Neural crest cell (in vitro differentiated cells): ENCODE results near the gene SCRN3. TPM values are rescaled to one million over a fixed set of nuclear protein-coding genes. Genes with fewer than 3 reads are reported as not detected.

ENCODE experiments used
- DNase-seq: peaks from one replicate; pipeline ENCODE4 v3.0.0; 2021; ENCODE audit warnings: low read depth, mixed read lengths, low spot score
- H3K27ac Mint-ChIP-seq: one replicate; pipeline ENCODE4 v1.8.0; 2021; ENCODE audit warnings: mild to moderate bottlenecking, mixed read lengths; ENCODE audit not compliant: unreplicated experiment
- H3K27me3 Mint-ChIP-seq: 2 replicates; pipeline ENCODE4 v1.8.0; 2021; ENCODE audit warnings: low read depth, mild to moderate bottlenecking, mixed read lengths
- H3K36me3 Mint-ChIP-seq: 2 replicates; pipeline ENCODE4 v1.8.0; 2021; ENCODE audit warnings: low read depth, mild to moderate bottlenecking, mixed read lengths
- H3K4me1 Mint-ChIP-seq: 2 replicates; pipeline ENCODE4 v1.8.0; 2021; ENCODE audit warnings: mixed read lengths
- H3K4me3 Mint-ChIP-seq: one replicate; pipeline ENCODE4 v1.8.0; 2021; ENCODE audit warnings: mild to moderate bottlenecking, mixed read lengths
- H3K9me3 Mint-ChIP-seq: 2 replicates; pipeline ENCODE4 v1.8.0; 2021; ENCODE audit warnings: mixed read lengths
- total RNA-seq: library from RNA; stranded (reverse); gene quantifications from 2 replicates; pipeline ENCODE4 v1.2.1, GENCODE V29; 2021
- TF ChIP-seq, protein P1 (sequence below): fragments of 200-600 bp; sonication (generic); conservative IDR thresholded peaks from 2 replicates; pipeline ENCODE4 v1.5.0; 2021; ENCODE audit warnings: antibody characterized with exemption, mild to moderate bottlenecking

Gene SCRN3
- total RNA-seq, 1 donor from 2014 or later, result 30.9 TPM

- Mint-ChIP-seq H3K27ac (no peak overlapping the region), H3K4me1 (no peaks in the 10 kb centered on the region), H3K36me3 (no peaks in the 10 kb centered on the region), H3K4me3 (no peak overlapping the region), H3K27me3 (no peaks in the 10 kb centered on the region), H3K9me3 (no peaks in the 10 kb centered on the region)
- TF ChIP-seq, protein P1, sequence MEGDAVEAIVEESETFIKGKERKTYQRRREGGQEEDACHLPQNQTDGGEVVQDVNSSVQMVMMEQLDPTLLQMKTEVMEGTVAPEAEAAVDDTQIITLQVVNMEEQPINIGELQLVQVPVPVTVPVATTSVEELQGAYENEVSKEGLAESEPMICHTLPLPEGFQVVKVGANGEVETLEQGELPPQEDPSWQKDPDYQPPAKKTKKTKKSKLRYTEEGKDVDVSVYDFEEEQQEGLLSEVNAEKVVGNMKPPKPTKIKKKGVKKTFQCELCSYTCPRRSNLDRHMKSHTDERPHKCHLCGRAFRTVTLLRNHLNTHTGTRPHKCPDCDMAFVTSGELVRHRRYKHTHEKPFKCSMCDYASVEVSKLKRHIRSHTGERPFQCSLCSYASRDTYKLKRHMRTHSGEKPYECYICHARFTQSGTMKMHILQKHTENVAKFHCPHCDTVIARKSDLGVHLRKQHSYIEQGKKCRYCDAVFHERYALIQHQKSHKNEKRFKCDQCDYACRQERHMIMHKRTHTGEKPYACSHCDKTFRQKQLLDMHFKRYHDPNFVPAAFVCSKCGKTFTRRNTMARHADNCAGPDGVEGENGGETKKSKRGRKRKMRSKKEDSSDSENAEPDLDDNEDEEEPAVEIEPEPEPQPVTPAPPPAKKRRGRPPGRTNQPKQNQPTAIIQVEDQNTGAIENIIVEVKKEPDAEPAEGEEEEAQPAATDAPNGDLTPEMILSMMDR, result no peak
- no peak for DNase-seq
Observed at GRCh38 chr2:174461221-174461620, 65.7 kb downstream of the SCRN3 start.

DNA sequence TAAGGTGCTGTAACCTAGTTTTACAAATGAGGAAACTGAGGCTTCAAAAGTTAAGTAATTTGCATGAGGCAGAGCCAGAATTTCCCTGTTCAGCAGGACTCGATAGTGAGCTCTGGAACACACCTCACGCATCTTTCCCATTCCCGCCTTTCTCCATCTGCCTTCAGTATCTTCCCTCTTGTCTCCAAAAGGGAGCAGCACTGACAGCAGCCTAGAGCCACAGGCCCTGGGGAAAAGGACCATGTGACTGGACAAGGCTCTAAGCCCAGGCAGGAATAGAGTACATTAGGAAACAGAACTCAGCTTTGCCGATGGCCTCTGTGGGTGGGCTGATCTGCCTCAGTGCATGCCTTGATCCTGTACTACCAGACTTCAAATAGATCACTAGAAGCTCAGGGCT is 69.8 kb downstream of the SCRN3 start:
- H3K4me3 Mint-ChIP-seq, result no peak overlapping the region
- TF ChIP-seq, protein P1, result no peak
- H3K4me1 Mint-ChIP-seq, result no peaks in the 10 kb centered on the region
- H3K36me3 Mint-ChIP-seq, result no peaks in the 10 kb centered on the region
- no peak overlapping the region for H3K27ac Mint-ChIP-seq
- DNase-seq, result no peak
- H3K9me3 Mint-ChIP-seq, result no peaks in the 10 kb centered on the region
- no peaks in the 10 kb centered on the region for H3K27me3 Mint-ChIP-seq

GRCh38 chr2:174473796-174474195 is 78.3 kb downstream of the SCRN3 start:
- Mint-ChIP-seq H3K27ac (no peak overlapping the region), H3K9me3 (peaks cover 3% of the 10 kb centered on the region), H3K36me3 (peaks cover 3% of the 10 kb centered on the region), H3K4me1 (no peaks in the 10 kb centered on the region), H3K4me3 (no peak overlapping the region), H3K27me3 (no peaks in the 10 kb centered on the region)
- TF ChIP-seq, protein P1, result no peak
- DNase-seq, result no peak

GRCh38 chr2:174477759-174478158 is 82.2 kb downstream of the SCRN3 start:
- no peak overlapping the region for H3K4me3 Mint-ChIP-seq
- TF ChIP-seq, protein P1, result no peak

More at GRCh38 chr2:174477759-174478158, 82.2 kb downstream of the SCRN3 start:
- Mint-ChIP-seq H3K27ac (no peak overlapping the region), H3K9me3 (peaks cover 3% of the 10 kb centered on the region), H3K27me3 (peaks cover under 1% of the 10 kb centered on the region), H3K4me1 (no peaks in the 10 kb centered on the region), H3K36me3 (peaks cover 3% of the 10 kb centered on the region)
- no peak for DNase-seq

Other genes with a start within 250 kb of the SCRN3 start
- gene OLA1, start 147.2 kb upstream of the SCRN3 start, total RNA-seq, result 166 and 170 TPM in 2 replicates
- 1.9 TPM in 2 replicates for gene SP9, start 60.8 kb upstream of the SCRN3 start, total RNA-seq
- 1.5 and 1.7 TPM in 2 replicates for gene GPR155, start 91.3 kb downstream of the SCRN3 start, total RNA-seq
- gene WIPF1, start 202.1 kb downstream of the SCRN3 start, total RNA-seq, result 19.2 and 20.1 TPM in 2 replicates